Esophagus muscularis mucosa (tissue), 4 donors: ENCODE measurements around the gene S100A4. TPM values are rescaled to one million over a fixed set of nuclear protein-coding genes. Genes with fewer than 3 reads are reported as not detected.
"Not testable (repeated sequence)": the region's sequence is repeated elsewhere in the genome, so short reads cannot be mapped to it uniquely, and the experiment has no call there.

Experiments
- DNase-seq: peaks from one replicate; pipeline ENCODE4 v3.0.0-alpha.2; 2017; ENCODE audit errors: extremely low spot score
- H3K27ac ChIP-seq, 4 donors: fragments of 200-600 bp; sonication (generic); replicated peaks in 1 of 4; 1 replicate in 3 of 4; 2 replicates in 1 of 4; pipeline ENCODE4 v1.5.1; 2016 to 2019; ENCODE audit warnings: mild to moderate bottlenecking in 1 of 4
- H3K27me3 ChIP-seq, 4 donors: fragments of 200-600 bp; sonication (generic); one replicate each; pipeline versions ENCODE4 v1.5.1 to v1.6.0; 2016 to 2019
- H3K36me3 ChIP-seq, 4 donors: fragments of 200-600 bp; sonication (generic); one replicate each; pipeline ENCODE4 v1.5.1; 2016 to 2019
- H3K4me1 ChIP-seq, 4 donors: fragments of 200-600 bp; sonication (generic); one replicate each; pipeline ENCODE4 v1.5.1; 2016 to 2019
- H3K4me3 ChIP-seq, 4 donors: fragments of 200-600 bp; sonication (generic); 1 replicate in 2 of 4; 2 replicates in 2 of 4; pipeline ENCODE4 v1.5.1; 2016 to 2019; ENCODE audit warnings: mild to moderate bottlenecking in 4 of 4, moderate library complexity in 1 of 4
- H3K9me3 ChIP-seq, 4 donors: fragments of 200-600 bp; sonication (generic); 1 replicate in 3 of 4; 2 replicates in 1 of 4; pipeline ENCODE4 v1.5.1; 2016 to 2019
- CTCF ChIP-seq, 3 experiments: fragments of 200-600 bp in 2 of 3; fragments of 450-650 bp in 1 of 3; sonication (generic) in 2 of 3; IDR thresholded peaks; one replicate each; pipeline ENCODE4 v1.5.1; 2017 to 2019; ENCODE audit warnings: antibody characterized with exemption in 3 of 3, mild to moderate bottlenecking in 2 of 3, moderate library complexity in 1 of 3
- EP300 ChIP-seq: sonication (generic); formaldehyde crosslinking; IDR thresholded peaks from one replicate; pipeline ENCODE4 v1.6.1; 2017; ENCODE audit warnings: antibody characterized with exemption
- POLR2A ChIP-seq: fragments of 450-650 bp; IDR thresholded peaks from one replicate; pipeline ENCODE4 v1.6.1; 2017; ENCODE audit warnings: antibody characterized with exemption, moderate library complexity, mild to moderate bottlenecking, low read depth
- POLR2AphosphoS5 ChIP-seq, 2 donors: sonication (generic); formaldehyde crosslinking; IDR thresholded peaks; one replicate each; pipeline ENCODE4 v1.6.1; 2017; ENCODE audit warnings: antibody characterized with exemption in 2 of 2
- WGBS: methylation state at CpG from one replicate; pipeline ENCODE4 v1.1.5; 2018; 5-methylcytosine and 5-hydroxymethylcytosine counted together
- intact Hi-C: fragments of 100-400 bp; cut with DNase I; formaldehyde crosslinking; loops from one replicate; pipeline ENCODE4 v1.15.1; 2023
- total RNA-seq, 4 donors: library from RNA; depleted of rRNA; stranded (reverse); fragments of >200 nt; gene quantifications; one replicate each; pipeline versions ENCODE4 v1.1.0 to v1.2.1, GENCODE V29; 2016

Gene S100A4
- total RNA-seq, 4 donors from 2014 or later = 154 to 362 (median 273) TPM

- no peak for DNase-seq
- Histone ChIP-seq H3K9me3 (no peaks in the 10 kb centered on the region), H3K27ac (no peak overlapping the region), H3K4me3 (no peak overlapping the region), H3K27me3 (no peaks in the 10 kb centered on the region), H3K4me1 (peaks cover 13 to 27% (median 17%) of the 10 kb centered on the region in 4 donors), H3K36me3 (no peaks in the 10 kb centered on the region)
- 77% methylated on average over 5 of the region's 5 CpGs for WGBS
- intact Hi-C loops = no loop called here
- TF ChIP-seq CTCF (IDR thresholded peaks at IDR 0.05) (no peak), POLR2AphosphoS5 (IDR thresholded peaks at IDR 0.05) (no peak), POLR2A (no peak), EP300 (no peak)
Observed at GRCh38 chr1:153527683-153528040, 17.9 kb downstream of the S100A4 start.

GRCh38 chr1:153527023-153527682 is 18.5 kb downstream of the S100A4 start:
- no peak overlapping the region for H3K27ac ChIP-seq
- intact Hi-C loops = no loop called here
- H3K9me3 ChIP-seq = no peaks in the 10 kb centered on the region
- DNase-seq = no peak
- TF ChIP-seq POLR2A (no peak), EP300 (no peak), POLR2AphosphoS5 (IDR thresholded peaks at IDR 0.05) (no peak), CTCF (IDR thresholded peaks at IDR 0.05) (no peak)
- H3K4me1 ChIP-seq = peaks cover 8 to 22% (median 12%) of the 10 kb centered on the region in 4 donors
- no peaks in the 10 kb centered on the region for H3K27me3 ChIP-seq
- WGBS = 89% methylated on average over 8 of the region's 8 CpGs
- no peak overlapping the region for H3K4me3 ChIP-seq
- no peaks in the 10 kb centered on the region for H3K36me3 ChIP-seq

GRCh38 chr1:153526132-153526543 is 19.5 kb downstream of the S100A4 start:
- WGBS = 64% methylated on average over 8 of the region's 8 CpGs
- Histone ChIP-seq H3K27me3 (no peaks in the 10 kb centered on the region), H3K36me3 (no peaks in the 10 kb centered on the region), H3K4me3 (no peak overlapping the region), H3K27ac (no peak overlapping the region), H3K4me1 (peaks cover 6 to 16% (median 8%) of the 10 kb centered on the region in 4 donors), H3K9me3 (no peaks in the 10 kb centered on the region)
- TF ChIP-seq CTCF (IDR thresholded peaks at IDR 0.05) (no peak), EP300 (no peak), POLR2A (no peak), POLR2AphosphoS5 (IDR thresholded peaks at IDR 0.05) (no peak)
- DNase-seq = no peak
- intact Hi-C loops = no loop called here

- 53% methylated on average over 3 of the region's 3 CpGs for WGBS
- no peak for TF ChIP-seq POLR2AphosphoS5 (IDR thresholded peaks at IDR 0.05)
- no peak for TF ChIP-seq POLR2A
- TF ChIP-seq EP300 = no peak
- TF ChIP-seq CTCF (IDR thresholded peaks at IDR 0.05) = no peak
- Histone ChIP-seq H3K27me3 (no peaks in the 10 kb centered on the region), H3K9me3 (no peaks in the 10 kb centered on the region), H3K36me3 (no peaks in the 10 kb centered on the region), H3K27ac (no peak overlapping the region), H3K4me3 (no peak overlapping the region), H3K4me1 (peaks cover 6 to 16% (median 8%) of the 10 kb centered on the region in 4 donors)
- intact Hi-C loops = no loop called here
- no peak for DNase-seq
Observed at GRCh38 chr1:153525088-153525728, 20.4 kb downstream of the S100A4 start.

GRCh38 chr1:153522353-153523048 is 23.1 kb downstream of the S100A4 start:
- H3K27ac ChIP-seq, H3K9me3 ChIP-seq, H3K27me3 ChIP-seq, H3K4me3 ChIP-seq, intact Hi-C loops, H3K36me3 ChIP-seq, DNase-seq: not testable (repeated sequence)
- WGBS = 80% methylated on average over 13 of the region's 14 CpGs
- H3K4me1 ChIP-seq = peaks cover 6 to 16% (median 8%) of the 10 kb centered on the region in 4 donors

GRCh38 chr1:153521808-153522207 is 23.8 kb downstream of the S100A4 start:
- DNase-seq = not testable (repeated sequence)

More at GRCh38 chr1:153521808-153522207, 23.8 kb downstream of the S100A4 start:
- H3K9me3 ChIP-seq, H3K4me3 ChIP-seq, H3K27ac ChIP-seq, intact Hi-C loops, H3K27me3 ChIP-seq, H3K36me3 ChIP-seq: not testable (repeated sequence)
- H3K4me1 ChIP-seq = peaks cover 6 to 16% (median 8%) of the 10 kb centered on the region in 4 donors
- WGBS = 96% methylated on average over 35 of the region's 37 CpGs
